Measurements from ENCODE around the gene HSPA12A.

DNA sequence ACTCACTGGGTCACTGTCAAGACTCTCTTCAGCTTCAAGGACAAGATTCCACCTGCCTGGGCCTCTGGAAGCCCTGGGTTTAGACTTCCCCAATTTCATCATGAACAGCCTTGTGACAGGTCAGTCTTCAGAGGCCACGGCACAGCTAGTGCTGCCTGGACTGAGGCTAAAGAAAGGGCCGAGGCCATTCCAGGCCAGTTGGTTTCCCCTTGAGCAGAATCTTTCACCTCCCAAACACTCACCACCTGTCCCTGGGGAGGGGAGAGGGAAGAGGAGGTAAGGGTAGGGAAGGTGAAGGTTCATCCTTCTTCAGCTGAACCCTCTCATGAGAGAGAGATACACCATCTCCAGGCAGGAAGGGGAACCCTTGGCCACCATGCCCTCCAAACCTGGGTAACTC is 24.3 kb downstream of the HSPA12A start:
- TF ChIP-seq, protein P1, sequence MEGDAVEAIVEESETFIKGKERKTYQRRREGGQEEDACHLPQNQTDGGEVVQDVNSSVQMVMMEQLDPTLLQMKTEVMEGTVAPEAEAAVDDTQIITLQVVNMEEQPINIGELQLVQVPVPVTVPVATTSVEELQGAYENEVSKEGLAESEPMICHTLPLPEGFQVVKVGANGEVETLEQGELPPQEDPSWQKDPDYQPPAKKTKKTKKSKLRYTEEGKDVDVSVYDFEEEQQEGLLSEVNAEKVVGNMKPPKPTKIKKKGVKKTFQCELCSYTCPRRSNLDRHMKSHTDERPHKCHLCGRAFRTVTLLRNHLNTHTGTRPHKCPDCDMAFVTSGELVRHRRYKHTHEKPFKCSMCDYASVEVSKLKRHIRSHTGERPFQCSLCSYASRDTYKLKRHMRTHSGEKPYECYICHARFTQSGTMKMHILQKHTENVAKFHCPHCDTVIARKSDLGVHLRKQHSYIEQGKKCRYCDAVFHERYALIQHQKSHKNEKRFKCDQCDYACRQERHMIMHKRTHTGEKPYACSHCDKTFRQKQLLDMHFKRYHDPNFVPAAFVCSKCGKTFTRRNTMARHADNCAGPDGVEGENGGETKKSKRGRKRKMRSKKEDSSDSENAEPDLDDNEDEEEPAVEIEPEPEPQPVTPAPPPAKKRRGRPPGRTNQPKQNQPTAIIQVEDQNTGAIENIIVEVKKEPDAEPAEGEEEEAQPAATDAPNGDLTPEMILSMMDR (optimal IDR thresholded peaks at IDR 0.05 in 1 of 3, IDR thresholded peaks at IDR 0.05 in 1 of 3, conservative IDR thresholded peaks at IDR 0.05 in 1 of 3; ENCODE audit: extremely low read depth in 1 of 3, insufficient read depth in 2 of 3, low read length in 3 of 3): no peak
- no peak for TF ChIP-seq EZH2 (IDR thresholded peaks at IDR 0.05; ENCODE audit: low read length)

All from keratinocyte (primary cell).